Lower leg skin (tissue), 3 donors: ENCODE results near the gene TUBGCP3.

Experiments used
- POLR2A ChIP-seq, 2 donors: fragments of 450-650 bp; IDR thresholded peaks; one replicate each; pipeline ENCODE4 v1.6.1; 2016 to 2017; ENCODE audit warnings: antibody characterized with exemption in 2 of 2, mild to moderate bottlenecking in 1 of 2, moderate library complexity in 1 of 2
- TF ChIP-seq, protein P1 (sequence below), 3 donors: fragments of 450-650 bp; IDR thresholded peaks; one replicate each; pipeline ENCODE4 v1.5.1; 2016; ENCODE audit warnings: antibody characterized with exemption in 3 of 3, mild to moderate bottlenecking in 3 of 3, moderate library complexity in 2 of 3

DNA sequence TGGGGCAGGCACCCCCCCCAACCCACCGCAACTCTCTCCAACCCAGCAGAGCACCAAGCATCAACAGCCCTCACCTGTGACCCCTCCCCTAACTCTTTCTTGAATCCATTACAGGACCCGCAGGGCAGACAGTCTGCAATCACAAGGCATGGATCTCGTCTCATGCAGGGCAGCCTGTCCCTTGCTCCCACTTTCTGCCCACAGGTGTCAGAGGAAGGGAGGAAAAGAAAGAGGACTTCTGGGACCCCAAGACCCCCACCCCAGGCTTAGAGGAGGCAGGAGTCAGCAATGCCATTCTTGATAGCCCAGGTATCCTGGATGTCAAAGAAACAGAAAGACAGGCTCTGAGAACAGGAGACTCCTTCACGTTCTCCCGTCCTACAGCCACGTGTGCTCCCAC is 47.4 kb upstream of the TUBGCP3 start:
- TF ChIP-seq POLR2A (IDR thresholded peaks at IDR 0.05), result no peak
- TF ChIP-seq, protein P1, sequence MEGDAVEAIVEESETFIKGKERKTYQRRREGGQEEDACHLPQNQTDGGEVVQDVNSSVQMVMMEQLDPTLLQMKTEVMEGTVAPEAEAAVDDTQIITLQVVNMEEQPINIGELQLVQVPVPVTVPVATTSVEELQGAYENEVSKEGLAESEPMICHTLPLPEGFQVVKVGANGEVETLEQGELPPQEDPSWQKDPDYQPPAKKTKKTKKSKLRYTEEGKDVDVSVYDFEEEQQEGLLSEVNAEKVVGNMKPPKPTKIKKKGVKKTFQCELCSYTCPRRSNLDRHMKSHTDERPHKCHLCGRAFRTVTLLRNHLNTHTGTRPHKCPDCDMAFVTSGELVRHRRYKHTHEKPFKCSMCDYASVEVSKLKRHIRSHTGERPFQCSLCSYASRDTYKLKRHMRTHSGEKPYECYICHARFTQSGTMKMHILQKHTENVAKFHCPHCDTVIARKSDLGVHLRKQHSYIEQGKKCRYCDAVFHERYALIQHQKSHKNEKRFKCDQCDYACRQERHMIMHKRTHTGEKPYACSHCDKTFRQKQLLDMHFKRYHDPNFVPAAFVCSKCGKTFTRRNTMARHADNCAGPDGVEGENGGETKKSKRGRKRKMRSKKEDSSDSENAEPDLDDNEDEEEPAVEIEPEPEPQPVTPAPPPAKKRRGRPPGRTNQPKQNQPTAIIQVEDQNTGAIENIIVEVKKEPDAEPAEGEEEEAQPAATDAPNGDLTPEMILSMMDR (IDR thresholded peaks at IDR 0.05), result no peak
